RWPE2 (cell line): Measurements from ENCODE around the gene GLIPR1L1.

ENCODE experiments used
- ATAC-seq: fragments of 200-7000 bp; cut with Tn5 transposase; 3 replicates; pipeline ENCODE4 v1.9.1; 2021; ENCODE audit warnings: low read depth
- DNase-seq: peaks from one replicate; pipeline ENCODE4 v3.0.0-alpha.2; 2020; ENCODE audit warnings: low spot score
- H3K27ac ChIP-seq: fragments of 450-650 bp; 2 replicates; pipeline ENCODE4 v1.5.1; 2017; ENCODE audit warnings: mild to moderate bottlenecking; ENCODE audit not compliant: poor library complexity, severe bottlenecking
- H3K27me3 ChIP-seq: fragments of 250-450 bp; sonication (Bioruptor Pico); 2 replicates; pipeline ENCODE4 v1.5.1; 2021; ENCODE audit warnings: mild to moderate bottlenecking, moderate library complexity; ENCODE audit not compliant: insufficient read depth, poor library complexity, severe bottlenecking
- H3K36me3 ChIP-seq: fragments of 250-450 bp; sonication (Bioruptor Pico); 2 replicates; pipeline ENCODE4 v1.5.1; 2020; ENCODE audit warnings: low read depth, mild to moderate bottlenecking, moderate library complexity
- H3K4me1 ChIP-seq: fragments of 250-450 bp; sonication (Bioruptor Pico); 2 replicates; pipeline ENCODE4 v1.5.1; 2021; ENCODE audit warnings: mild to moderate bottlenecking, moderate library complexity; ENCODE audit not compliant: insufficient read depth, poor library complexity, severe bottlenecking
- H3K4me3 ChIP-seq: fragments of 250-450 bp; sonication (Bioruptor Pico); 2 replicates; pipeline ENCODE4 v1.5.1; 2021; ENCODE audit warnings: mild to moderate bottlenecking, moderate library complexity; ENCODE audit not compliant: severe bottlenecking
- H3K9me3 ChIP-seq: fragments of 250-450 bp; sonication (Bioruptor Pico); 2 replicates; pipeline ENCODE4 v1.5.1; 2021; ENCODE audit warnings: mild to moderate bottlenecking, moderate library complexity; ENCODE audit not compliant: severe bottlenecking
- TF ChIP-seq, protein P1 (sequence below): fragments of 450-650 bp; IDR thresholded peaks from one replicate; pipeline ENCODE4 v1.5.1; 2017; ENCODE audit warnings: mild to moderate bottlenecking, moderate library complexity; ENCODE audit not compliant: poor library complexity, severe bottlenecking

The GLIPR1L1 gene

DNA sequence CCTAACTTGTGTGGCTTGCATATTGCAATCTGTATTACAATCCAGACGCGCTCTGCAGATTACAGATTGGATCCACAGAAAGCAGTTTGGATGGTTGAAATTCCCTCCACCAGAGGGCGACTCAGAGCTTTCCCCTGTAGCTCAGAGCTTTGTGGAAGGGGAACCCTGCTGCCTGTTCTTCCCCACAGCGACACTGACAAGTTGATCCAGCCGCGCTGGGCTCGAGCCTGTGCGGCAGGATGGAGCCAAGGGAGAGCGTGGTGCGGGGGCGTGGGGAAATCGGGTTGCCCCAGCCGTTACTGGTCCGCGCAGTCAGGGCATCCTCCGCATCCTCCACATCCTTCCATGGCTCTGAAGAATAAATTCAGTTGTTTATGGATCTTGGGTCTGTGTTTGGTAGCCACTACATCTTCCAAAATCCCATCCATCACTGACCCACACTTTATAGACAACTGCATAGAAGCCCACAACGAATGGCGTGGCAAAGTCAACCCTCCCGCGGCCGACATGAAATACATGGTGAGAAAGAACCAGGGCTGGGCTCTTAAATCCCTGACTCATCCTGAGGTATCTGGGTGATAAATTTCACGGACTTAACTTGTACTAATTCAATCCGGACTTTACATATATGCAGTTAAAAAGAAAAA is at the start of gene GLIPR1L1:
Gene GLIPR1L1 (plus strand): TSS at position 287 of the 647 bp plus-strand sequence. CDS start 59 bp downstream, at position 346.
- TF ChIP-seq, protein P1, sequence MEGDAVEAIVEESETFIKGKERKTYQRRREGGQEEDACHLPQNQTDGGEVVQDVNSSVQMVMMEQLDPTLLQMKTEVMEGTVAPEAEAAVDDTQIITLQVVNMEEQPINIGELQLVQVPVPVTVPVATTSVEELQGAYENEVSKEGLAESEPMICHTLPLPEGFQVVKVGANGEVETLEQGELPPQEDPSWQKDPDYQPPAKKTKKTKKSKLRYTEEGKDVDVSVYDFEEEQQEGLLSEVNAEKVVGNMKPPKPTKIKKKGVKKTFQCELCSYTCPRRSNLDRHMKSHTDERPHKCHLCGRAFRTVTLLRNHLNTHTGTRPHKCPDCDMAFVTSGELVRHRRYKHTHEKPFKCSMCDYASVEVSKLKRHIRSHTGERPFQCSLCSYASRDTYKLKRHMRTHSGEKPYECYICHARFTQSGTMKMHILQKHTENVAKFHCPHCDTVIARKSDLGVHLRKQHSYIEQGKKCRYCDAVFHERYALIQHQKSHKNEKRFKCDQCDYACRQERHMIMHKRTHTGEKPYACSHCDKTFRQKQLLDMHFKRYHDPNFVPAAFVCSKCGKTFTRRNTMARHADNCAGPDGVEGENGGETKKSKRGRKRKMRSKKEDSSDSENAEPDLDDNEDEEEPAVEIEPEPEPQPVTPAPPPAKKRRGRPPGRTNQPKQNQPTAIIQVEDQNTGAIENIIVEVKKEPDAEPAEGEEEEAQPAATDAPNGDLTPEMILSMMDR, result peak; percentile 90
- Histone ChIP-seq H3K36me3 (no peaks in the 10 kb centered on the region), H3K9me3 (no peaks in the 10 kb centered on the region), H3K27ac (no peak within 1 kb of the TSS), H3K4me1 (peaks cover 2% of the 10 kb centered on the region), H3K27me3 (no peaks in the 10 kb centered on the region), H3K4me3 (peak within 1 kb of the TSS; percentile 9)
- peak; percentile 65 for ATAC-seq
- DNase-seq, result peak; percentile 45

DNA sequence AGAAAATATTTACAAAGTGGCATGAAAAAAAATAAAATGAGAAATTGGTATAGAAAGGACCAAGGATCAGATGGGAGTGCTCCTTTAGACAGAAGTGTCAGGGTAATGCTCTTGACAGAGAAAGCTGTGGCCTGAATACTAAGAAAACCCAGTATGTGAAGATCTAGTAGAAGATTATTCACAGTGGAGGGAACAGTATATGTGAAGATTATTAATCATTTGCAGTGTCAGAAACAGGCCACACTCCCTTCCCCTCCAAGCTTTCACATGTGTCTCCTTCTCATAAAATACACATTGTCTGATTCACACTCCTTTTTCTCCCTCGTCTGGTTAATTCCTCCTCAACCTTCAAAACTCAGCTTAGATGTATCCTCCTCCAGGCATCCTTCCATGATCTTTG is 45.6 kb upstream of the GLIPR1L1 start:
- ATAC-seq (no peak), DNase-seq (no peak)
- TF ChIP-seq, protein P1, result no peak
- Histone ChIP-seq H3K36me3 (no peaks in the 10 kb centered on the region), H3K4me1 (no peaks in the 10 kb centered on the region), H3K9me3 (no peaks in the 10 kb centered on the region), H3K27ac (no peak overlapping the region), H3K27me3 (no peaks in the 10 kb centered on the region), H3K4me3 (no peak overlapping the region)

DNA sequence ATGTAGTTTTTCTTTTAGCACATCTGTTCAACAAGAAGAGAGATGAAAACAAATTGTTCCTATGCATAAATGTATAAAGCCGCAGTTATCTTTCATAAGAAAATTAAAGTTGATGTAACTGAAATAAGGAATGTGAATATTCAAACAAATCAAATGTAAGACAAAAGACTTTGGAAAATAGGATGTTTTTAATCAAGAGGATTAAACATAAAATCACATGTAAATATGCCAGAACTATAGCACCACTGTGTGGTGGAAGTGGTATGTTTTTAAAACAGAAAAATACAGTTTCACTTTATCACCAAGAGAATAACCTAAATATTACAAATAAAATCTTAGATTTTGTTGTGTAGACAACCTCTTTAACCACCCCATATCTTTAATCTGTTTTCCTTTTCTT is 44.7 kb upstream of the GLIPR1L1 start:
- Histone ChIP-seq H3K27me3 (no peaks in the 10 kb centered on the region), H3K4me3 (no peak overlapping the region), H3K36me3 (no peaks in the 10 kb centered on the region), H3K9me3 (no peaks in the 10 kb centered on the region), H3K27ac (no peak overlapping the region), H3K4me1 (no peaks in the 10 kb centered on the region)
- DNase-seq (no peak), ATAC-seq (no peak)
- TF ChIP-seq, protein P1, result peak; percentile 54

DNA sequence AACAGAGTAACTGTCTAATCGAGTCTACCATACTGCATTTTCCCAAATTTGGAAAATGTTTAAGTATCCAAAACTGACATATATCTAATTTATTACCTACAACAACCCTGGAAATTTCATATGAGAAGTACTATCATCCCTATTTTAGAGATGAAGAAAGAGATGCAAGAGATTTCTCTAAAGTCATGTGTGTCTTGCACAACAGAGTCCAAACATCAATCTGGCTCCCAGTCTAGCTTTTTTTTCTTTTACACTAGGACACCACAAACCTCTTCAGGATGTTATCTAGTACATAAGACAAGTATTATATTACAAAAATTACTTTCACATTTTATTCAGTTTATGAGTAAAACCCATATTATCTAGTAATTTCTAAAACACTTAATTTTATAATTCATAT is 43.5 kb upstream of the GLIPR1L1 start:
- TF ChIP-seq, protein P1, result no peak
- H3K4me3 ChIP-seq, result no peak overlapping the region
- H3K4me1 ChIP-seq, result no peaks in the 10 kb centered on the region
- no peak overlapping the region for H3K27ac ChIP-seq
- no peaks in the 10 kb centered on the region for H3K27me3 ChIP-seq
- ATAC-seq (no peak), DNase-seq (no peak)
- no peaks in the 10 kb centered on the region for H3K9me3 ChIP-seq
- H3K36me3 ChIP-seq, result no peaks in the 10 kb centered on the region

DNA sequence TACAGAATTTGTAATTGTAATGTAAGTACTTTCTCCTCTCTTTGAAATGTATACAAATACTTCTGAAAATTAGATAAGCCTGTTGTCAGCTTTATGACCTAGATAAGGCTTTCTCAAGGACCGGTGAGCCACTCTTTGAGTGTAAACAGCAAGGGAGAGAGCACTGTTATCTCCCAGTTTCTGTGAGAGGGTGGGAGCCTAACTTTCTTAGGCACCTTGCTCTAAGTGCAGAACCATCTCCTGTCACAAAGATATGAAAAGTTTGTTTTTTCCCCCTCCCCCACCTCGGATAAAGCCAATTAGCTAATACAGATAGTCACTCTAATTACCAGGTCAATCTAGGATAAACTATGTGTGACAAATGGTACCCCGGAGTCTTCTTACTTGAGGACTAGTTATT is 40.1 kb upstream of the GLIPR1L1 start:
- no peak for ATAC-seq
- H3K4me1 ChIP-seq, result no peaks in the 10 kb centered on the region

More for the DNA sequence above, 40.1 kb upstream of the GLIPR1L1 start:
- H3K36me3 ChIP-seq, result no peaks in the 10 kb centered on the region
- no peak overlapping the region for H3K4me3 ChIP-seq
- H3K27ac ChIP-seq, result no peak overlapping the region
- TF ChIP-seq, protein P1, result no peak
- H3K27me3 ChIP-seq, result no peaks in the 10 kb centered on the region
- H3K9me3 ChIP-seq, result no peaks in the 10 kb centered on the region
- DNase-seq, result no peak
